AG04449 (cell line): ENCODE data around the gene JOSD1.

Experiments
- CTCF ChIA-PET: fragments of 350-600 bp; formaldehyde crosslinking; extraction: SDS; loops from one replicate; lab custom pipeline; 2021; ENCODE audit warnings: antibody characterized with exemption; lab: Yijun Ruan, JAX
- POLR2A ChIA-PET: fragments of 400-600, 350-600 bp; formaldehyde crosslinking; extraction: SDS; loops from one replicate; lab custom pipeline; 2020; ENCODE audit warnings: antibody characterized with exemption, inconsistent platforms; lab: Yijun Ruan, JAX
- DNase-seq: peaks from one replicate; pipeline ENCODE4 v3.0.0-alpha.2; 2010; ENCODE audit warnings: low read depth, low spot score
- H3K4me3 ChIP-seq: 2 replicates; pipeline ENCODE4 v1.5.1; 2011; ENCODE audit warnings: low read depth, mild to moderate bottlenecking, control low read depth, low read length
- CTCF ChIP-seq: IDR thresholded peaks from one replicate; pipeline ENCODE4 v1.5.1; 2011; ENCODE audit warnings: mild to moderate bottlenecking, moderate library complexity, low read length, control low read depth, inconsistent platforms; ENCODE audit not compliant: insufficient read depth; ENCODE audit errors: missing control alignments

JOSD1 gene

DNA sequence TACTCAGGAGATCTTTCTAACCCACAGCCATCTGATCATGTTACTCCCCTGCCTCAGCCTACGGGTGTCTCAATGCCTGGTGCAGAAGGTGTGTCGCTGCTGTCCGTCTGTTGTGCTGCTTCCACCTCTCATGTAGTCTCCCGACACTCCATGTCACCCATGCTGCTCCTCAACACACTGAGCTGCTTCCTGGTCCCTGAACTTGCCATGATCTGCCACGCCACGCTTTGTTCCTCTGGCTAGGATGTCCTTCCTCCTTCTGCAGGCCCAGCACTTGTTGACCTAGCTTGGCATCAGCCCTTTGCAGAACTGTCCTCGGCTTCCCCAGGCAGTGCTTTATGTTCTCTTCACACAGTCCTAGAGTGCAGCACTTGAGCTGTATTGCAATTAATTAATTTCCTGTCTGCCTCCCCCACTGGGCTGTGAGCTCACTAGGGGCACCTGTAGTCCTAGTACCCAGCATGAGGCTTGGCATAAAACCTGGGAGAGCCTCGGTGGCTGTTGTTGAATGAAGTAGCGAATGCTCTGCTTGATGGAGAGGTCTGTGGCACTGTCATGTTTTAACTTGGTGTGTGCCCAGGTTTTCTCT, 14.5 kb upstream of the JOSD1 start:
- ChIA-PET POLR2A (interaction anchor here (0.6 kb wide), 1 partner anchor 10 kb away, joined by 4 read pairs; the partner anchor contains the start of gene GTPBP1), CTCF (interaction anchor here (0.9 to 2.6 kb wide), 7 partner anchors 8 to 33 kb away, joined by 3 to 11 read pairs (median 4); partner anchors contain the start of gene TOMM22)
- H3K4me3 ChIP-seq = no peak overlapping the region
- no peak for DNase-seq
- no peak for TF ChIP-seq CTCF

DNA sequence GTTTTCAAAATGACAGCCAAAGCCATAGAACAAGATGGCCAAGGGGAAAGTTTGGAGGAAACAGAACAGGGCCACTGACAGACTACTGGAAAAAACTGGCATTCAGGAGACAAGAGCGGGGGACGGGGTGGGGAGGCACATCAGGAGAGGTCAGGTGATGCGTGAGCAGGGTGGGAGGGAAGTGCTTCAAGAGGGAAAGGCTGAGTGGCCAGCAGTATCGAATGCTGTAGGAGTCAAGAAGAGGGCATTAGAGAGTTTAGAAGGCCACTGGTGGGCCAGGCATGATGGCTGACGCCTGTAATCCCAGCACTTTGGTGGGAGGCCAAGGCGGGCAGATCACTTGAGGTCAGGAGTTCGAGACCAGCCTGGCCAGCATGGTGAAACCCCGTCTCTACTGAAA, 13.2 kb upstream of the JOSD1 start:
- no peak for TF ChIP-seq CTCF
- ChIA-PET CTCF (interaction anchor here (2.6 kb wide), 1 partner anchor 11 kb away, joined by 11 read pairs; no protein-coding TSS in a partner anchor), POLR2A (no interaction called here)
- no peak for DNase-seq
- no peak overlapping the region for H3K4me3 ChIP-seq

- CTCF ChIA-PET = interaction anchor here (1.1 to 3.4 kb wide), 3 partner anchors 8 to 13 kb away, joined by 4 to 15 read pairs (median 11); no protein-coding TSS in a partner anchor
- no peak overlapping the region for H3K4me3 ChIP-seq
- POLR2A ChIA-PET = no interaction called here
- DNase-seq = no peak
- no peak for TF ChIP-seq CTCF
Observed at GRCh38 chr22:38712486-38713207, 11.9 kb upstream of the JOSD1 start.

DNA sequence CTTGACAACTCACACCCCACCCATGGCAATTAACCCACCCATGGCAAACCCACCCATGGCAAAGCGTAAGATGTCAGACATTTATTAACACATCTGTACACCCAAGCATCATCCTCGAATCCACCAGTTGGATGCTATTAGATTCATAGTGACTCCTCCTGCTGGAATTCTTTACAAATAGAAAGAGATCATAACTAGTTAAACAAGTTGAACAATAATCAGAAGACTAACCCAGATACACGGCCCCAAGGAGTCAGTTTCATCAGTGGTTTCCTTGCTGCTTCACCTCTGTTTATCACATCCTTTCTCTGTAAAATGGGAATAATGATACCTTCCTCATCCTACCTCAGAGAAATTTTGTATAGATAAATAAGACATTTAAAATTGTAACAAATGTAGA, 10.1 kb upstream of the JOSD1 start:
- ChIA-PET CTCF (interaction anchor here (0.6 to 3.4 kb wide), 2 partner anchors 14 to 170 kb away, joined by 3 to 15 read pairs; no protein-coding TSS in a partner anchor), POLR2A (no interaction called here)

GRCh38 chr22:38710351-38710750, 9.6 kb upstream of the JOSD1 start:
- DNase-seq = no peak
- CTCF ChIA-PET = interaction anchor here (3.4 to 3.6 kb wide), 2 partner anchors 8 to 14 kb away, joined by 13 to 15 read pairs; no protein-coding TSS in a partner anchor
- POLR2A ChIA-PET = no interaction called here
- TF ChIP-seq CTCF = no peak
- no peak overlapping the region for H3K4me3 ChIP-seq

More for the DNA sequence above, 10.1 kb upstream of the JOSD1 start:
- no peak overlapping the region for H3K4me3 ChIP-seq
- DNase-seq = no peak
- TF ChIP-seq CTCF = no peak

GRCh38 chr22:38709306-38709705, 8.6 kb upstream of the JOSD1 start:
- TF ChIP-seq CTCF = no peak
- CTCF ChIA-PET = interaction anchor here (1.5 to 3.6 kb wide), 3 partner anchors 9 to 16 kb away, joined by 5 to 15 read pairs (median 13); no protein-coding TSS in a partner anchor
- POLR2A ChIA-PET = no interaction called here

More at GRCh38 chr22:38709306-38709705, 8.6 kb upstream of the JOSD1 start:
- H3K4me3 ChIP-seq = no peak overlapping the region
- DNase-seq = no peak
